Measurements from ENCODE around the gene KCTD3.

GRCh38 chr1:215608646-215609045 lies 41.5 kb downstream of the KCTD3 start:
- TF ChIP-seq CTCF (IDR thresholded peaks at IDR 0.05) (no peak), EZH2 (IDR thresholded peaks at IDR 0.05; ENCODE audit: borderline replicate concordance, insufficient read depth, low read depth, low read length, poor library complexity, severe bottlenecking) (no peak)
